Cardiac fibroblast (primary cell): ENCODE measurements around the gene ODC1.

ENCODE experiments used
- DNase-seq, 2 donors: peaks; one replicate each; pipeline versions ENCODE4 v3.0.0 to v3.0.0-alpha.2; 2010; ENCODE audit warnings: low read depth in 2 of 2
- H3K4me3 ChIP-seq, 2 donors: replicated peaks in 1 of 2; 1 replicate in 1 of 2; 2 replicates in 1 of 2; pipeline ENCODE4 v1.5.1; 2011; ENCODE audit warnings: low read depth in 2 of 2, low read length in 2 of 2, mild to moderate bottlenecking in 2 of 2, moderate library complexity in 1 of 2
- CTCF ChIP-seq: IDR thresholded peaks from one replicate; pipeline ENCODE4 v1.5.1; 2011; ENCODE audit warnings: low read depth, mild to moderate bottlenecking, low read length, inconsistent platforms

The ODC1 gene

GRCh38 chr2:10471046-10471571 lies 23.0 kb upstream of the ODC1 start:
- DNase-seq: no peak
- TF ChIP-seq CTCF: no peak
- no peak overlapping the region for H3K4me3 ChIP-seq

- TF ChIP-seq CTCF: no peak
- DNase-seq: no peak
- H3K4me3 ChIP-seq: no peak overlapping the region
Measured at GRCh38 chr2:10469955-10470608, 22.0 kb upstream of the ODC1 start.

- DNase-seq: no peak
- no peak overlapping the region for H3K4me3 ChIP-seq
- TF ChIP-seq CTCF: no peak
Measured at GRCh38 chr2:10469301-10469700, 21.2 kb upstream of the ODC1 start.

GRCh38 chr2:10467401-10467800 lies 19.3 kb upstream of the ODC1 start:
- no peak for DNase-seq
- no peak overlapping the region for H3K4me3 ChIP-seq
- no peak for TF ChIP-seq CTCF

GRCh38 chr2:10466801-10467200 lies 18.7 kb upstream of the ODC1 start:
- no peak overlapping the region for H3K4me3 ChIP-seq
- no peak for TF ChIP-seq CTCF
- no peak for DNase-seq

- DNase-seq: no peak
- TF ChIP-seq CTCF: no peak
Measured at GRCh38 chr2:10465910-10466309, 17.8 kb upstream of the ODC1 start.

More at GRCh38 chr2:10465910-10466309, 17.8 kb upstream of the ODC1 start:
- H3K4me3 ChIP-seq: no peak overlapping the region
